Embryonic facial prominence (tissue), 1 donor: ENCODE measurements around the gene AZIN2.
"Not testable (repeated sequence)": the region's sequence is repeated elsewhere in the genome, so short reads cannot be mapped to it uniquely, and the experiment has no call there.

ENCODE experiments used
- DNase-seq: peaks from one replicate; pipeline ENCODE4 v3.0.0-alpha.2; 2016; ENCODE audit errors: extremely low spot score

The AZIN2 gene

GRCh38 chr1:33057095-33057494 lies 23.9 kb upstream of the AZIN2 start:
- no peak for DNase-seq

- DNase-seq, result no peak
Measured at GRCh38 chr1:33060579-33061083, 20.3 kb upstream of the AZIN2 start.

GRCh38 chr1:33061834-33062233 lies 19.1 kb upstream of the AZIN2 start:
- DNase-seq, result no peak

DNA sequence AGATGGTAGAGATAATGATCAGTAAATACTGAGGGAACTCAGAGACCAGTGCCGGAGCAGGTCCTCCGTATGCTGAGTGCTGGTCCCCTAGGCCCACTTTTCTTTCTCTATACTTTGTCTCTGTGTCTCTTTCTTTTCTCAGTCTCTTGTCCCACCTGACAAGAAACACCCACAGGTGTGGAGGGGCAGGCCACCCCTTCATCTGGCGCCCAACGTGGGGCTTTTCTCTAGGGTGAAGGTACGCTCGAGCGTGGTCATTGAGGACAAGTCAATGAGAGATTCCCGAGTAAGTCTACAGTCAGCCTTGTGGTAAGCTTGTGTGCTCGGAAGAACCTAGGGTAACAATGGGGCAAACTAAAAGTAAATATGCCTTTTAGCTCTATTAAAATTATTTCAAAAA lies 16.7 kb upstream of the AZIN2 start:
- not testable (repeated sequence) for DNase-seq

DNA sequence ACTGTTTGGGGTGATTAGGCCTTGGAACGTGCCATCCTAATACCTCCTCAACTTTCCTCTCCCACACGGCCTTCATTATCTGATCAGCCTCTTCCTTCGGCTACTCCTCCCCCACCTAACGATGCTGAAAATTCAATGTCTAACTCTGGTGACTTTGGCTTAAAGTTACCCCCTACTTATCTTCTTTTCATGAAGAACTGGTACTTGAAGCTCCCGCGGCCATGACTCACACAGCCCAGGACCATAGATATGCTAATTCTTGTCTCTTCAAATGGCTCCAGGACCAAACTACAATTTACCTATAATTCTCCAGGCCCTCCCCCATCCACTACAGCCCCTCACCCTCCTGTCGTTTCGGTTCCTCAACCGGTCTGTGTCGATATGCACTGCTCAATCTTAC lies 15.7 kb upstream of the AZIN2 start:
- no peak for DNase-seq

DNA sequence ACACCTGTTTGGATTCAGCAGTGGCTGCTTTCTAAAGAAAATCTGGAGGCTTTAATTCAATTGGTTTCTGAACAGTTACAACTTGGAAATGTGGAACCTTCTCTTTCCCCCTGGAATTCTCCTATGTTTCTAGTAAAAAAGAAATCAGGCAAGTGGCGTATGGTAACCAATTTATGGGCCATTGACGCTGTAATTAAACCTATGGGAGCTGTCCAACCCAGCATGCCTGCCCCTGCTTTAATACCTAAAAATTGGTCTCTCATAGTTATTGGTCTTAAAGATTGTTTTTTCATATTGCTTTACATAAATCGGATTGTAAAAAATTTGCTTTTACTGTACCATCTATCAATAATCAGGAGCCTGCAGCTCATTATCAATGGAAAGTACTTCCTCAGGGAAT lies 14.5 kb upstream of the AZIN2 start:
- DNase-seq, result not testable (repeated sequence)

DNA sequence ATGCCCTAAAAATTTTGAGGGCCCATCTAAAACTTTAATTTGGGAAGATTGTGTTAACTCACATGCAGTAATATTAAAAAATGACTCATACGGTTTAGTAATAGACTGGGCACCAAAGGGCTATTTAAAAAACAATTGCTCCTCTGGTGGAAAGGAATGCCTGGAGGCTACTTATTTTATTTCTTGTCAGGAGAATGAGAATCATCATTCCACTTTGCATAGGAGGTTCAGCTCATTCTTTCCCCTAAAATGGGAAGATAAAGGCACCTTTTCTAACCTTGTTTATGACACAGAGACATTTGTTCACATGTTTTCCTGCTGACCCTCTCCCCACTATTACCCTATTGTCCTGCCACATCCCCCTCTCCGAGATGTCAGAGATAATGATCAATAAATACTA lies 12.8 kb upstream of the AZIN2 start:
- DNase-seq, result not testable (repeated sequence)

- DNase-seq, result no peak
Measured at GRCh38 chr1:33070628-33071027, 10.3 kb upstream of the AZIN2 start.

DNA sequence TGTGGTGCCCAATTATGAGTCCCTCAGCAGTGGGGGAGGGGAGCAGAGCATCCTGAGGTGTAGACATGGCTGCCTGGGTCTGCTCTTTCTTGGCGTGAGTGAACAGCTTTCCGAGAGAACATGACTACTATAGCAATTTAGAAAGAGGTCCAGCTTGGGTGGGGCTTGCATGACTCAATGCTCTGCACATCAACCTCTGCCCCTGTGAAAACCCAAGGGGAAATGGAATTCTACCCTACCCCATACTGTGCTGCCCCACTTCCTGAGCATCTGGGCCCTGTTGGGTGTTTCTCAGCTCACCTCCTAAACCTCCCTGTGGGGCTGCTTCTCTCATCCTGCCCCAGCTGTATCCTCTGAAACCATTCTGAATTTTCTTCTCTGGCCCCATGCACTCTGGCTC lies 8.2 kb upstream of the AZIN2 start:
- DNase-seq, result no peak

DNA sequence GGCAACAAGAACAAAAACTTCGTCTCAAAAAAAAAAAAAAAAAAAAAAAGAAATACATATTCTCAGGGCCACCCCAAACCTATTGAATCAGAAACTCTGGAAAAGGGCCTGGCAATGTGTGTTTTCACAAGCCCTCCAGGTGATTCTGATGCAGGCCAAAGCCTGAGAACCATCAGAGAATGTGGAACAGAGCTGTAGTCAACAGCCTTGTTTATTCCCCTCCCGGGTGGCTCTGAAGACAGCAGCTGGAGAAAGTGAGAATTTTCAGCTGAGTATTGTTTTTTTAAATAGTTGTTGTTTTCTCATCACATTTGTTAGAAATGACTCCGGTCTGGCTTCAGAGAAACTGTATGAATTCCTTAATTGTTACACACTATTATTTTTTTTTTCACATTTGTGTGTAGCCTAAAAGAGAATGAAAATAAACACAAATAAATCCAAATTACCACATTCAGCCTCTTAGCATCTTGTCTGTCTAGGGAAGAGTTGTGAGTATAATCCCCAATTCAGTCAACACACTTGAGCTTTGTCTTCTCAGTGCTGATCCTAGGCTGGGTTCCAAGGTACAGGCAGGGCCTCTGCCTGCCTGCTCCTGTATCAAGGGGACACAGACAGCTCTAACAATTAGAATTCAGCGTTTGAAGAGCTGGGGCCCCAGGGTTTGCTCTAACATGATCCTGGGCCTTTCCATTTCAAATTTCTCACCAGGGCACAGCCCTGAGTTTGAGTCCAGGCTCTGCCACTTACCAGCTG lies 6.6 kb upstream of the AZIN2 start:
- no peak for DNase-seq

GRCh38 chr1:33078030-33078591 lies 2.8 kb upstream of the AZIN2 start:
- DNase-seq, result no peak

- DNase-seq, result no peak
Measured at GRCh38 chr1:33080373-33080772, 580 bp upstream of the AZIN2 start.

DNA sequence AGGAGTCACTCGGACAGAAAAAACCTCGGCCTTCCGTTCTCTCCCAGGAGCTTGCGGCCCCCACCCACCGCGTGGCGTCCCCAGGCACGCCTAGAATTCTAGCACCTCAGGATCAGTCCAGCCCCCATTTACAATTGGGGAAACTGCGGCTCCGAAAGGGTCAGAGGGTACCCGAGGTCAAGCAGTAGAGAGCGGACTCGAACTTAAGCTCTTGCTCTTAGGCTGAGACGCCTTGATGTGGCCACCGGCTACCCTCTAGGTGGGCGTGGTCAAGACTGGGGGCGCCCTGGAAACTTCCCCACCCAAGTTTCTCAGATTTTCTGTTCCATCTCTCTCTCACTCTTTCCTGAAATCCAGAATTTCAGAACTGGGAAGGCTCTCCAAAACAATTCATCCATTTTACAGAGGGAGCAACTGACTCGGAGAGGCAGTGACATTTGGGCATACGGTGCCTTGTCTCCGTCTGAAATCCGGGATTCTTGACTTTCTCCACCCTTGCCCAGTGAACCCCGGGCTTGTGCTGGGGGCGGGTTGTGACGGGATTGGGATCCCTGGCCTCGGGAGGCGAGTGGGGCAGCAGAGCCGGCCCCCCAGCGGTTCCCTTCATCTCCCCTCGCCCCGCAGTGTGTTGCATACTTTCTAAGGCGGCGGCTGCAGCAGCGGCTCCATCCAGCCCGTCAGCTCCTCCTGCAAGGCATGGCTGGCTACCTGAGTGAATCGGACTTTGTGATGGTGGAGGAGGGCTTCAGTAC lies 777 bp downstream of the AZIN2 start:
- no peak for DNase-seq

- DNase-seq, result no peak
Measured at GRCh38 chr1:33082575-33083108, 1.7 kb downstream of the AZIN2 start.

- DNase-seq, result no peak
Measured at GRCh38 chr1:33085332-33085731, 4.4 kb downstream of the AZIN2 start.

GRCh38 chr1:33086384-33086850 lies 5.5 kb downstream of the AZIN2 start:
- no peak for DNase-seq

DNA sequence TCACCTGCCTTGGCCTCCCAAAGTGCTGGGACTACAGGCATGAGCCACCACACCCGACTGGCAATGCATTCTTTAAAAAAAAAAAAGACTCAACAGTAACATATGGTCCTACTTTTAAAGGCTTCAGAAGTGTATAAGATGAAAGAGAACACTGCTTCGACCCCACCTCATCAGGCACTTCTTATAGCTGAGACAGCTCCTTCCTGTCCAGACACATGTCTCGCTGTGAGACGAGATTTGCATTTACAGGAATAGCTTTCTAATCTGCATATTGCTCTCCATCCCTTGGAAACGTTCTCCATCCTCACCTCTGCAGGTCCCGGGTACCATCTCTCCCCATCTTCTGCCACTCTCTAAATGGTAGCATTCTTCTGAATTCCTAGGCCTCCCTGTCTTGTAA lies 6.7 kb downstream of the AZIN2 start:
- DNase-seq, result no peak

- no peak for DNase-seq
Measured at GRCh38 chr1:33088119-33088906, 7.4 kb downstream of the AZIN2 start.

DNA sequence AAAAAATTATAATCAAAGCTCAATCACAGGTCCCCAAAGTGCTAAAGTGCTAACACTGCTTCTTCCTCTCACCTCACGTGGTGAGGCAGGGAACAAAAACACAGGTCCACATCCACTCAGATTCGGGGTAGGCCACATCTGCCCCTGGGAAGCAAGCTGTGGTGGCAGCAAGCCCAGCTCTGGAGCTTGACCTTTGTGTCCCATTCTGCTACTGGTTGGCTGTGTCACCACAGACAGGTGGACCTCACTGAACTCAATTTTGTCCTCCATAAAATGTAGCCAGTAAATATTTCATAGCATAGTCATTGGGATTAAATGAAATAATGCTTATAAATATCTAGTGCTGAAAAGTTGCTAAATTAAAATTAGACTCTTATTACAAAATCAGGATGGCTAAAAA lies 8.5 kb downstream of the AZIN2 start:
- no peak for DNase-seq

- DNase-seq, result no peak
Measured at GRCh38 chr1:33092438-33092837, 11.5 kb downstream of the AZIN2 start.

DNA sequence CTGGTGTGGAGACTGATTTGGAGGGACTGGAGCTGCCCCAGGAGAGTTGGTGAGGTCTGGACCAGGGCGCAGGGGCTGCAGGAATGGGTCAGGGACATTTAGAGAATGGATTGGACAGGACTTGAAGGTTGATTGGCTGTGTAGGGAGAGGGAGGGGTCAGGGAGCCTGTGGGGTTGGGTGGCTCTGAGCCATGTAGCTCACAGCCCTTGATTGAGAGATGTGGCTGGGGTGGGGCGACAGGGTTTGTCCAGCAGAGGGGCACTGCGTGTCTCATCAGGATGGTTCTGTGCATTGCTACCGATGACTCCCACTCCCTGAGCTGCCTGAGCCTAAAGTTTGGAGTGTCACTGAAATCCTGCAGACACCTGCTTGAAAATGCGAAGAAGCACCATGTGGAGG lies 12.1 kb downstream of the AZIN2 start:
- DNase-seq, result no peak

DNA sequence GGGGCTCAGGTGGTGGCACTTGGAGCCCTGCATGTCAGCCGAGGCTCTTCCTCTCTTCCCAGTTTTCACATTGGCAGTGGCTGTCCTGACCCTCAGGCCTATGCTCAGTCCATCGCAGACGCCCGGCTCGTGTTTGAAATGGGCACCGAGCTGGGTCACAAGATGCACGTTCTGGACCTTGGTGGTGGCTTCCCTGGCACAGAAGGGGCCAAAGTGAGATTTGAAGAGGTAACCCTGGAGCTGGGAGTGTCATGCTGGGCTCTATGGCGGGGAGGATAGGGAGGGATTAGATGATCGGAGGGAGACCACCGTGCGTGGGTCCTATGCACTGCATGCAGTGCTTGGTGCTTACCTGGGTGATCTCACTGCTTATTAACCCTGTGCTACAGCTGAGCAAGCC lies 13.5 kb downstream of the AZIN2 start:
- DNase-seq, result no peak
